Caco-2 (cell line): ENCODE measurements around the gene PNLIPRP2. TPM values are rescaled to one million over a fixed set of nuclear protein-coding genes. Genes with fewer than 3 reads are reported as not detected.

Experiments used
- BruUV-seq: library from RNA; stranded (reverse); fragments of 400-500 nt; replicated peaks from 2 replicates; lab custom pipeline; 2021; lab: Mats Ljungman, UMichigan
- CTCF ChIA-PET: fragments of 300-600 bp; sonication (Branson Sonifier 250); formaldehyde crosslinking; loops from one replicate; lab custom pipeline; 2022; ENCODE audit warnings: antibody characterized with exemption; lab: Charles Lee
- POLR2A ChIA-PET: fragments of 300-600 bp; sonication (Branson Sonifier 250); formaldehyde crosslinking; loops from one replicate; lab custom pipeline; 2022; ENCODE audit warnings: antibody characterized with exemption; lab: Charles Lee
- DNase-seq, 2 experiments: peaks; one replicate each; pipeline versions ENCODE4 v3.0.0 to v3.0.0-alpha.2; 2020 to 2022
- H3K27me3 ChIP-seq: replicated peaks from 2 replicates; pipeline ENCODE4 v1.6.0; 2011; ENCODE audit warnings: low read length; ENCODE audit not compliant: control insufficient read depth, insufficient read depth
- H3K36me3 ChIP-seq: 2 replicates; pipeline ENCODE4 v1.5.1; 2011; ENCODE audit warnings: low read length; ENCODE audit not compliant: control insufficient read depth, insufficient read depth
- H3K4me1 ChIP-seq: fragments of 250-450 bp; sonication (Bioruptor Pico); 2 replicates; pipeline ENCODE4 v1.5.1; 2020; ENCODE audit warnings: mild to moderate bottlenecking
- H3K4me3 ChIP-seq: 2 replicates; pipeline ENCODE4 v1.5.1; 2011; ENCODE audit warnings: low read depth, mild to moderate bottlenecking, control low read depth, low read length
- H3K9me3 ChIP-seq: fragments of 250-450 bp; sonication (Bioruptor Pico); 2 replicates; pipeline ENCODE4 v1.5.1; 2020; ENCODE audit warnings: mild to moderate bottlenecking, moderate library complexity
- H3K27ac Mint-ChIP-seq: one replicate; pipeline ENCODE4 v1.8.0; 2022; ENCODE audit warnings: mixed read lengths; ENCODE audit not compliant: unreplicated experiment
- H3K27me3 Mint-ChIP-seq: one replicate; pipeline ENCODE4 v1.8.0; 2022; ENCODE audit warnings: mixed read lengths; ENCODE audit not compliant: insufficient read depth, unreplicated experiment
- H3K36me3 Mint-ChIP-seq: one replicate; pipeline ENCODE4 v1.8.0; 2022; ENCODE audit warnings: mild to moderate bottlenecking, mixed read lengths; ENCODE audit not compliant: insufficient read depth, unreplicated experiment
- H3K4me1 Mint-ChIP-seq: one replicate; pipeline ENCODE4 v1.8.0; 2022; ENCODE audit warnings: low read depth, mixed read lengths; ENCODE audit not compliant: unreplicated experiment
- H3K4me3 Mint-ChIP-seq: one replicate; pipeline ENCODE4 v1.8.0; 2022; ENCODE audit warnings: mild to moderate bottlenecking, moderate library complexity, mixed read lengths; ENCODE audit not compliant: unreplicated experiment
- H3K9me3 Mint-ChIP-seq: one replicate; pipeline ENCODE4 v1.8.0; 2022; ENCODE audit warnings: mixed read lengths; ENCODE audit not compliant: unreplicated experiment
- CTCF ChIP-seq, 2 experiments: fragments of 200-600 bp in 1 of 2; IDR thresholded peaks; 1 replicate in 1 of 2; 2 replicates in 1 of 2; pipeline versions ENCODE4 v1.5.1 to v1.8.0; 2011 to 2022; ENCODE audit warnings: antibody characterized with exemption in 1 of 2, control low read depth in 1 of 2, inconsistent platforms in 1 of 2, low read depth in 1 of 2, low read length in 1 of 2, mild to moderate bottlenecking in 1 of 2, moderate library complexity in 1 of 2; ENCODE audit not compliant: insufficient read depth in 1 of 2, severe bottlenecking in 1 of 2, unreplicated experiment in 1 of 2
- intact Hi-C: fragments of 100-400 bp; cut with micrococcal nuclease; formaldehyde crosslinking; loops from one replicate; pipeline ENCODE4 v1.10.0; 2022; ENCODE audit not compliant: unreplicated experiment
- total RNA-seq: library from RNA; stranded (reverse); gene quantifications from 2 replicates; pipeline ENCODE4 v1.2.3, GENCODE V29; 2022

PNLIPRP2 gene
- total RNA-seq, 1 experiment from 2014 or later: 1.00 TPM

- intact Hi-C loops: no loop called here
- ChIA-PET CTCF (no interaction called here), POLR2A (no interaction called here)
- Histone ChIP-seq H3K36me3 (no peaks in the 10 kb centered on the region), H3K27me3 (no peaks in the 10 kb centered on the region), H3K9me3 (no peaks in the 10 kb centered on the region), H3K4me1 (peaks cover 4% of the 10 kb centered on the region; the same call in 1 of the 2 replicates), H3K4me3 (no peak overlapping the region)
- TF ChIP-seq CTCF (IDR thresholded peaks at IDR 0.05; ENCODE audit: insufficient read depth in 1 of 2, low read depth in 1 of 2, low read length in 1 of 2, severe bottlenecking in 1 of 2, unreplicated experiment in 1 of 2): no peak
- Mint-ChIP-seq H3K27me3 (no peaks in the 10 kb centered on the region), H3K36me3 (no peaks in the 10 kb centered on the region), H3K9me3 (no peaks in the 10 kb centered on the region), H3K27ac (no peak overlapping the region), H3K4me1 (no peaks in the 10 kb centered on the region), H3K4me3 (no peak overlapping the region)
- no peak for DNase-seq
- no TSS peak for BruUV-seq
Observed at GRCh38 chr10:116612107-116612769, 8.5 kb upstream of the PNLIPRP2 start.

- Histone ChIP-seq H3K27me3 (no peaks in the 10 kb centered on the region), H3K4me1 (peaks cover 4% of the 10 kb centered on the region; the same call in 1 of the 2 replicates), H3K36me3 (no peaks in the 10 kb centered on the region), H3K4me3 (no peak overlapping the region), H3K9me3 (no peaks in the 10 kb centered on the region; the same call in 1 of the 2 replicates)
- POLR2A ChIA-PET: no interaction called here
- Mint-ChIP-seq H3K27ac (no peak overlapping the region), H3K9me3 (no peaks in the 10 kb centered on the region), H3K36me3 (no peaks in the 10 kb centered on the region), H3K4me1 (no peaks in the 10 kb centered on the region), H3K4me3 (no peak overlapping the region), H3K27me3 (no peaks in the 10 kb centered on the region)
- no peak for DNase-seq
- CTCF ChIA-PET: no interaction called here
- no TSS peak for BruUV-seq
- no peak for TF ChIP-seq CTCF (IDR thresholded peaks at IDR 0.05; ENCODE audit: insufficient read depth in 1 of 2, low read depth in 1 of 2, low read length in 1 of 2, severe bottlenecking in 1 of 2, unreplicated experiment in 1 of 2)
- intact Hi-C loops: no loop called here
Observed at GRCh38 chr10:116613471-116613870, 7.3 kb upstream of the PNLIPRP2 start.

GRCh38 chr10:116614796-116615195, 6.0 kb upstream of the PNLIPRP2 start:
- Mint-ChIP-seq H3K4me3 (no peak overlapping the region), H3K4me1 (no peaks in the 10 kb centered on the region), H3K27ac (no peak overlapping the region), H3K27me3 (no peaks in the 10 kb centered on the region), H3K36me3 (no peaks in the 10 kb centered on the region), H3K9me3 (no peaks in the 10 kb centered on the region)
- Histone ChIP-seq H3K36me3 (no peaks in the 10 kb centered on the region), H3K4me3 (no peak overlapping the region), H3K27me3 (no peaks in the 10 kb centered on the region), H3K4me1 (peaks cover 6% of the 10 kb centered on the region; the same call in 1 of the 2 replicates), H3K9me3 (no peaks in the 10 kb centered on the region; the same call in 1 of the 2 replicates)
- CTCF ChIA-PET: no interaction called here
- TF ChIP-seq CTCF (IDR thresholded peaks at IDR 0.05; ENCODE audit: insufficient read depth in 1 of 2, low read depth in 1 of 2, low read length in 1 of 2, severe bottlenecking in 1 of 2, unreplicated experiment in 1 of 2): no peak
- POLR2A ChIA-PET: no interaction called here
- no peak for DNase-seq
- BruUV-seq: no TSS peak
- intact Hi-C loops: no loop called here
